ENCODE results near the gene WDR48. TPM values are rescaled to one million over a fixed set of nuclear protein-coding genes. Genes with fewer than 3 reads are reported as not detected.

WDR48 gene
- total RNA-seq, 1 experiment from 2014 or later, result 17.4 TPM

Other genes starting within 250 kb of the WDR48 start
- gene SCN10A, start 235.8 kb upstream of the WDR48 start, total RNA-seq (2014; rRNA removed; shearing (Covaris generic)), result not detected in 2 replicates
- not detected in 2 replicates for gene SCN11A, start 72 bp upstream of the WDR48 start, total RNA-seq (2014; rRNA removed; shearing (Covaris generic))
- 22.7 and 39.7 TPM in 2 replicates for gene GORASP1, start 55.6 kb downstream of the WDR48 start, total RNA-seq (2014; rRNA removed; shearing (Covaris generic))
- gene TTC21A, start 55.7 kb downstream of the WDR48 start, total RNA-seq (2014; rRNA removed; shearing (Covaris generic)), result 0.24 TPM in 1 of 2 replicates, not detected in the other
- gene CSRNP1, start 101.6 kb downstream of the WDR48 start, total RNA-seq (2014; rRNA removed; shearing (Covaris generic)), result 11.9 and 14.1 TPM in 2 replicates
- 0.69 and 1.9 TPM in 2 replicates for gene XIRP1, start 140.6 kb downstream of the WDR48 start, total RNA-seq (2014; rRNA removed; shearing (Covaris generic))
- not detected in 2 replicates for gene CX3CR1, start 228.0 kb downstream of the WDR48 start, total RNA-seq (2014; rRNA removed; shearing (Covaris generic))